HG02885 (cell line): ENCODE results near the gene KIRREL2.

ENCODE experiments used
- ATAC-seq: cut with Tn5 transposase; IDR thresholded peaks from one replicate; pipeline ENCODE4 v1.9.1; 2021; ENCODE audit warnings: mild to moderate bottlenecking; ENCODE audit not compliant: unreplicated experiment, poor library complexity

Gene KIRREL2

DNA sequence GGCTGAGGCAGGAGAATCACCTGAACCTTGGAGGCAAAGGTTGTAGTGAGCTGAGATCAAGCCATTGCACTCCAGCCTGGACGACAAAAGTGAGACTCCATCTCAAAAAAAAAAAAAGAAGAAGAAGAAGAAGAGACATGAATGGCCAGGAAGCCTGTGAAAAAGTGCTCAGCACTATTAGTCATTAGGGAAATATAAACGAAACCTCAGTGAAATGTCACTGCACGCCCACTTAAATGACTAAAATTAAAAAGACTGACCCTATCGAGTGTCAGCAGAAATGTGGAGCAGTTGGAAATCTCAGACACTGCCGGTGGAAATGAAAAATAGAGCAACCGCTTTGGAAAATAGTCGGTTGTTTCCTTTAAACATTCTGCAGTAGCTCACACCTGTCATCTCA is 56.9 kb downstream of the KIRREL2 start:
- ATAC-seq = no peak

DNA sequence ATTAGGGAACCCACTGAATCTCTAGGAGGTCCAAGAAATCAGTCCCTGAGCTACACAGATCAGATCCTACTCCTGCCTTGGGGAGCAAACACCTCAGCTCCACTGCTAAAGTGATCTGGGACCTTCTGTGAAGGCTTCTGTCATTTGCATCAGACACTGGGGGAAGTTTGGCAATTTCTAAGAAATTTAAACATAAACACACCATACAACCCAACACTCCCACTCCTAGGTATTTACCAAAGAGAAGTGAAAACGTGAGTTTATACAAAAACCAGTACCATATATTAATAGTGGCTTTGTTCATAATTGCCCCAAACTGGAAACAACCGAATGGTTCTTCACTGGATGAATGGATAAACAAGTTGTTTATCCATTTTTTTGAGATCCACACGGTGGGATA is 58.7 kb downstream of the KIRREL2 start:
- no peak for ATAC-seq
